HepG2 (cell line): ENCODE data around the gene PODXL2. TPM values are rescaled to one million over a fixed set of nuclear protein-coding genes. Genes with fewer than 3 reads are reported as not detected.

ENCODE experiments used
- ATAC-seq: fragments of 200-7000 bp; cut with Tn5 transposase; 3 replicates; pipeline ENCODE4 v1.9.1; 2020; ENCODE audit warnings: mild to moderate bottlenecking, moderate library complexity
- BruUV-seq: library from RNA; stranded (reverse); fragments of 400-500 nt; replicated peaks from 2 replicates; lab custom pipeline; 2021; lab: Mats Ljungman, UMichigan
- CTCF ChIA-PET: fragments of 300-600 bp; formaldehyde crosslinking; extraction: SDS; loops from one replicate; lab custom pipeline; 2021; ENCODE audit warnings: low total read pairs, inconsistent platforms, low intra/inter-chr PET ratio; lab: Yijun Ruan, JAX
- POLR2A ChIA-PET: fragments of 350-600 bp; sonication (Branson Sonifier 250); formaldehyde crosslinking; loops from one replicate; lab custom pipeline; 2020; ENCODE audit warnings: antibody characterized with exemption, inconsistent platforms; lab: Yijun Ruan, JAX
- DNase-seq: peaks from one replicate; pipeline ENCODE4 v3.0.0-alpha.2; 2015; ENCODE audit warnings: low spot score
- FAIRE-seq: peaks from 3 replicates; lab custom pipeline; 2011; peaks lifted over from hg19 to GRCh38; lab: Jason Lieb, UNC
- H2AFZ ChIP-seq: one replicate; pipeline ENCODE4 v1.6.1; 2011; ENCODE audit warnings: low read length, inconsistent platforms
- H3K27ac ChIP-seq: fragments of 300-600 bp; 3 replicates; pipeline ENCODE4 v1.8.0; 2011; ENCODE audit warnings: mixed run types, mild to moderate bottlenecking, mixed read lengths, low read length, inconsistent platforms; ENCODE audit not compliant: insufficient read depth; ENCODE audit errors: extremely low read length
- H3K27me3 ChIP-seq, 2 experiments: fragments of 200-600 bp in 1 of 2; 2 replicates in 1 of 2; 3 replicates in 1 of 2; pipeline versions ENCODE4 v1.6.0 to v1.8.0; 2011; ENCODE audit warnings: low read length in 2 of 2, mild to moderate bottlenecking in 2 of 2, moderate library complexity in 2 of 2, inconsistent platforms in 1 of 2; ENCODE audit not compliant: insufficient read depth in 2 of 2, control insufficient read depth in 1 of 2
- H3K36me3 ChIP-seq, 2 experiments: fragments of 200-600 bp in 1 of 2; replicated peaks in 1 of 2; 2 replicates in 1 of 2; 3 replicates in 1 of 2; pipeline versions ENCODE4 v1.5.1 to v1.8.0; 2011; ENCODE audit warnings: low read length in 2 of 2, inconsistent platforms in 1 of 2; ENCODE audit not compliant: insufficient read depth in 2 of 2, control insufficient read depth in 1 of 2
- H3K4me1 ChIP-seq: 2 replicates; pipeline ENCODE4 v1.5.1; 2012; ENCODE audit warnings: low read length, inconsistent platforms; ENCODE audit not compliant: insufficient read depth
- H3K4me2 ChIP-seq: 2 replicates; pipeline ENCODE4 v1.6.0; 2011; ENCODE audit warnings: low read depth, low read length, inconsistent platforms
- H3K4me3 ChIP-seq, 3 experiments: fragments of 200-600 bp in 1 of 3; sonication (generic), shearing (Covaris generic) in 1 of 3; replicated peaks in 1 of 3; 2 replicates each; pipeline ENCODE4 v1.5.1; 2011 to 2016; ENCODE audit warnings: low read length in 3 of 3, inconsistent platforms in 2 of 3, low read depth in 2 of 3, mild to moderate bottlenecking in 2 of 3, control low read depth in 1 of 3, mixed read lengths in 1 of 3; ENCODE audit not compliant: insufficient read depth in 1 of 3
- H3K79me2 ChIP-seq: one replicate; pipeline ENCODE4 v1.6.1; 2011; ENCODE audit warnings: low read length, inconsistent platforms; ENCODE audit not compliant: insufficient read depth
- H3K9ac ChIP-seq: 2 replicates; pipeline ENCODE4 v1.6.0; 2011; ENCODE audit warnings: mild to moderate bottlenecking, low read depth, low read length, inconsistent platforms; ENCODE audit not compliant: insufficient read depth
- H3K9me3 ChIP-seq: 2 replicates; pipeline ENCODE4 v1.5.1; 2012; ENCODE audit warnings: mild to moderate bottlenecking, low read length
- H4K20me1 ChIP-seq: 2 replicates; pipeline ENCODE4 v1.6.0; 2011; ENCODE audit warnings: inconsistent platforms, mild to moderate bottlenecking, low read length, moderate library complexity; ENCODE audit not compliant: insufficient read depth
- JUNB ChIP-seq: sonication (generic); formaldehyde crosslinking; IDR thresholded peaks from 2 replicates; pipeline ENCODE4 v1.8.0; 2022; ENCODE audit warnings: missing genetic modification reagents, mild to moderate bottlenecking, borderline replicate concordance
- RFX5 ChIP-seq: IDR thresholded peaks from 2 replicates; pipeline ENCODE4 v1.6.1; 2011; ENCODE audit warnings: low read depth, low read length, improper control_type of control experiment
- SRF ChIP-seq: IDR thresholded peaks from 2 replicates; pipeline ENCODE4 v1.6.1; 2011; ENCODE audit warnings: mild to moderate bottlenecking, low read depth, low read length, moderate library complexity
- ZNF382 ChIP-seq: sonication (generic); formaldehyde crosslinking; IDR thresholded peaks from 2 replicates; pipeline ENCODE4 v1.5.0; 2020; ENCODE audit warnings: missing genetic modification reagents, mild to moderate bottlenecking, borderline replicate concordance
- ZNF558 ChIP-seq: sonication (generic); formaldehyde crosslinking; IDR thresholded peaks from 2 replicates; pipeline ENCODE4 v1.9.0; 2022; ENCODE audit warnings: mild to moderate bottlenecking, missing genetic modification reagents, borderline replicate concordance
- ZNF598 ChIP-seq: sonication (generic); formaldehyde crosslinking; IDR thresholded peaks from 2 replicates; pipeline ENCODE4 v1.5.1; 2020; ENCODE audit warnings: mild to moderate bottlenecking, missing genetic modification reagents, borderline replicate concordance
- WGBS: methylation state at CpG from one replicate; pipeline ENCODE4 v1.1.6; 2017; ENCODE audit warnings: low lambda C conversion rate; 5-methylcytosine and 5-hydroxymethylcytosine counted together
- in situ Hi-C: cut with HindIII; loops from 2 replicates; pipeline ENCODE4 v1.10.0; 2017; ENCODE audit warnings: low pct_unique_long_range_greater_than_20kb; ENCODE audit not compliant: extremely low pct_ligation_motif_present
- intact Hi-C: fragments of 100-400 bp; cut with micrococcal nuclease; formaldehyde crosslinking; loops from one replicate; pipeline ENCODE4 v1.10.0; 2022; ENCODE audit not compliant: unreplicated experiment
- polyA plus RNA-seq, 8 experiments: library from polyadenylated mRNA; depleted of rRNA in 3 of 8; stranded (reverse) in 7 of 8; unstranded in 1 of 8; fragments of >200 nt; fragmentation: Illumina TruSeq in 4 of 8; extraction: Trizol in 4 of 8; gene quantifications; 2 replicates each; pipeline versions ENCODE4 v1.2.1 to v1.2.3, GENCODE V29; 2011 to 2016; ENCODE audit warnings: low read depth in 4 of 8, missing spikeins in 1 of 8, mixed read lengths in 1 of 8; ENCODE audit not compliant: insufficient read depth in 1 of 8
- total RNA-seq, 5 experiments: library from RNA; depleted of rRNA; stranded (reverse); fragments of >200 nt; fragmentation: Illumina TruSeq; extraction: Trizol; gene quantifications; 2 replicates each; pipeline ENCODE4 v1.2.3, GENCODE V29; 2016; ENCODE audit warnings: low read depth in 1 of 5
- TF ChIP-seq, protein P1 (sequence below): sonication (generic); formaldehyde crosslinking; IDR thresholded peaks from 2 replicates; pipeline ENCODE4 v1.4.0; 2020; ENCODE audit warnings: mild to moderate bottlenecking, missing genetic modification reagents
- TF ChIP-seq, protein P2 (sequence below): IDR thresholded peaks from 2 replicates; pipeline ENCODE4 v1.6.1; 2016
- TF ChIP-seq, protein P3 (sequence below): IDR thresholded peaks from 2 replicates; pipeline ENCODE4 v1.6.1; 2016; ENCODE audit warnings: mild to moderate bottlenecking

The PODXL2 gene
- total and polyA plus RNA-seq, 2 of the 13 experiments (the other 11 are each of a cell fraction or from before 2014, with no cell fraction given), result 20.4 to 25.1 TPM

DNA sequence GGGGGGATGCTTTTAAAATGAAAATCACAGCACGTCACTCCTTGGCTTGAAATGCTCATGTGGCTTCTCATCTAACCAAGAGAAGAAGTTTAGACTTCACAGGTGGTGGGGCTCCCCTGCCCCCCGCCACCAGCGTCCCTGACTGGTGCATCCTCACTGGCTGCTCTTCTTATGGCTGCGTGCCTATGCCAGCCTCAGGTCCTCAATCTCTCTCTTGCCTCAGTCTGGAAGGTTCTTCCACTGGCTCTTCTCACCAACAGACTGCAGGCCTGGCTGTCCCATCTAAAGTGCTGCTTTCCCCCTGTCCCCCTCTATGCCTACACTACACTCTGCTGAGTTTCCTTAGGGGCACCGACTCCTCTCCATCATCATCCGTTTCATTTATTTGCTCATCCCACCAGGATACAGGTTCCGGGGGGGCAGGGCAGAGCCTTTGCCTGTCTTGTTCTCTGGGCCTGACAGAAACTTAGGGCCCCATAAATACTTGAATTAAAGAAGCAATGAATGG, 64.4 kb downstream of the PODXL2 start:
- TF ChIP-seq, protein P1, sequence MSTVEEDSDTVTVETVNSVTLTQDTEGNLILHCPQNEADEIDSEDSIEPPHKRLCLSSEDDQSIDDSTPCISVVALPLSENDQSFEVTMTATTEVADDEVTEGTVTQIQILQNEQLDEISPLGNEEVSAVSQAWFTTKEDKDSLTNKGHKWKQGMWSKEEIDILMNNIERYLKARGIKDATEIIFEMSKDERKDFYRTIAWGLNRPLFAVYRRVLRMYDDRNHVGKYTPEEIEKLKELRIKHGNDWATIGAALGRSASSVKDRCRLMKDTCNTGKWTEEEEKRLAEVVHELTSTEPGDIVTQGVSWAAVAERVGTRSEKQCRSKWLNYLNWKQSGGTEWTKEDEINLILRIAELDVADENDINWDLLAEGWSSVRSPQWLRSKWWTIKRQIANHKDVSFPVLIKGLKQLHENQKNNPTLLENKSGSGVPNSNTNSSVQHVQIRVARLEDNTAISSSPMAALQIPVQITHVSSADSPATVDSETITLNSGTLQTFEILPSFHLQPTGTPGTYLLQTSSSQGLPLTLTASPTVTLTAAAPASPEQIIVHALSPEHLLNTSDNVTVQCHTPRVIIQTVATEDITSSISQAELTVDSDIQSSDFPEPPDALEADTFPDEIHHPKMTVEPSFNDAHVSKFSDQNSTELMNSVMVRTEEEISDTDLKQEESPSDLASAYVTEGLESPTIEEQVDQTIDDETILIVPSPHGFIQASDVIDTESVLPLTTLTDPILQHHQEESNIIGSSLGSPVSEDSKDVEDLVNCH (CRISPR knock-in tag), result no peak
- no peak for TF ChIP-seq ZNF382 (CRISPR knock-in tag)
- TF ChIP-seq ZNF558 (CRISPR knock-in tag), result no peak
- TF ChIP-seq, protein P2, sequence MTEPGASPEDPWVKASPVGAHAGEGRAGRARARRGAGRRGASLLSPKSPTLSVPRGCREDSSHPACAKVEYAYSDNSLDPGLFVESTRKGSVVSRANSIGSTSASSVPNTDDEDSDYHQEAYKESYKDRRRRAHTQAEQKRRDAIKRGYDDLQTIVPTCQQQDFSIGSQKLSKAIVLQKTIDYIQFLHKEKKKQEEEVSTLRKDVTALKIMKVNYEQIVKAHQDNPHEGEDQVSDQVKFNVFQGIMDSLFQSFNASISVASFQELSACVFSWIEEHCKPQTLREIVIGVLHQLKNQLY (CRISPR knock-in tag), result no peak
- TF ChIP-seq JUNB (CRISPR knock-in tag), result no peak
- no peak for TF ChIP-seq ZNF598 (CRISPR knock-in tag)
- TF ChIP-seq, protein P3, sequence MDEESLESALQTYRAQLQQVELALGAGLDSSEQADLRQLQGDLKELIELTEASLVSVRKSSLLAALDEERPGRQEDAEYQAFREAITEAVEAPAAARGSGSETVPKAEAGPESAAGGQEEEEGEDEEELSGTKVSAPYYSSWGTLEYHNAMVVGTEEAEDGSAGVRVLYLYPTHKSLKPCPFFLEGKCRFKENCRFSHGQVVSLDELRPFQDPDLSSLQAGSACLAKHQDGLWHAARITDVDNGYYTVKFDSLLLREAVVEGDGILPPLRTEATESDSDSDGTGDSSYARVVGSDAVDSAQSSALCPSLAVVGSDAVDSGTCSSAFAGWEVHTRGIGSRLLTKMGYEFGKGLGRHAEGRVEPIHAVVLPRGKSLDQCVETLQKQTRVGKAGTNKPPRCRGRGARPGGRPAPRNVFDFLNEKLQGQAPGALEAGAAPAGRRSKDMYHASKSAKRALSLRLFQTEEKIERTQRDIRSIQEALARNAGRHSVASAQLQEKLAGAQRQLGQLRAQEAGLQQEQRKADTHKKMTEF (CRISPR knock-in tag), result no peak
- TF ChIP-seq RFX5, result no peak
- no peak for TF ChIP-seq SRF
- POLR2A ChIA-PET, result no interaction called here
- ATAC-seq (no peak), DNase-seq (no peak), FAIRE-seq (no peak)
- Histone ChIP-seq H3K9ac (no peak overlapping the region), H3K4me2 (no peak overlapping the region), H3K27me3 (peaks cover 0 to 6% of the 10 kb centered on the region in 2 experiments; a peak in 2 of 5 replicates), H3K4me1 (peaks cover 18% of the 10 kb centered on the region), H3K9me3 (no peaks in the 10 kb centered on the region), H3K27ac (no peak overlapping the region), H3K79me2 (no peaks in the 10 kb centered on the region), H3K4me3 (no peak overlapping the region), H2AFZ (no peak overlapping the region), H4K20me1 (no peaks in the 10 kb centered on the region), H3K36me3 (no peaks in the 10 kb centered on the region)
- in situ Hi-C loops (loop anchor here (5.0 kb wide), 1 partner anchor 139 kb away; no protein-coding TSS in a partner anchor), intact Hi-C loops (loop anchor here (10.0 kb wide), 2 partner anchors 99 to 141 kb away; partner anchors contain the start of genes MCM2 and TPRA1)
- CTCF ChIA-PET, result no interaction called here
- 43% methylated on average over 7 of the region's 7 CpGs for WGBS
- no TSS peak for BruUV-seq
